Smooth muscle cell (in vitro differentiated cells): ENCODE results near the gene STARD4. TPM values are rescaled to one million over a fixed set of nuclear protein-coding genes. Genes with fewer than 3 reads are reported as not detected.

Experiments
- DNase-seq: peaks from one replicate; lab custom pipeline; 2025; ENCODE audit not compliant: unreplicated experiment; lab: John Stamatoyannopoulos, UW
- H2AFZ ChIP-seq: fragments of 200-600 bp; sonication (generic); 2 replicates; pipeline ENCODE4 v1.6.0; 2016; ENCODE audit warnings: antibody characterized with exemption, low read depth, mild to moderate bottlenecking
- H3F3A ChIP-seq: fragments of 200-600 bp; sonication (generic); 2 replicates; pipeline ENCODE4 v1.6.0; 2017; ENCODE audit warnings: antibody characterized with exemption, low read depth
- H3K27ac ChIP-seq: fragments of 200-600 bp; sonication (generic); 2 replicates; pipeline ENCODE4 v1.5.1; 2016; ENCODE audit warnings: low read depth, mild to moderate bottlenecking
- H3K27me3 ChIP-seq: fragments of 200-600 bp; sonication (generic); 2 replicates; pipeline ENCODE4 v1.6.1; 2016; ENCODE audit warnings: low read depth, mild to moderate bottlenecking
- H3K36me3 ChIP-seq: fragments of 200-600 bp; sonication (generic); 2 replicates; pipeline ENCODE4 v1.5.1; 2016; ENCODE audit warnings: low read depth
- H3K4me1 ChIP-seq: fragments of 200-600 bp; sonication (generic); 2 replicates; pipeline ENCODE4 v1.5.1; 2016; ENCODE audit warnings: low read depth
- H3K4me2 ChIP-seq: fragments of 200-600 bp; sonication (generic); 2 replicates; pipeline ENCODE4 v1.6.0; 2016; ENCODE audit warnings: mild to moderate bottlenecking
- H3K4me3 ChIP-seq: fragments of 200-600 bp; sonication (generic); 2 replicates; pipeline ENCODE4 v1.5.1; 2016; ENCODE audit warnings: mild to moderate bottlenecking
- H3K79me2 ChIP-seq: fragments of 200-600 bp; sonication (generic); 2 replicates; pipeline ENCODE4 v1.6.0; 2016; ENCODE audit warnings: low read depth, mild to moderate bottlenecking
- H3K9ac ChIP-seq: fragments of 200-600 bp; sonication (generic); 2 replicates; pipeline ENCODE4 v1.6.0; 2016; ENCODE audit warnings: low read depth
- H3K9me3 ChIP-seq: fragments of 200-600 bp; sonication (generic); replicated peaks from 2 replicates; pipeline ENCODE4 v1.5.1; 2016; ENCODE audit warnings: low read depth
- H4K20me1 ChIP-seq: fragments of 200-600 bp; sonication (generic); 2 replicates; pipeline ENCODE4 v1.6.0; 2016; ENCODE audit warnings: low read depth
- CTCF ChIP-seq: fragments of 200-600 bp; sonication (generic); IDR thresholded peaks from 2 replicates; pipeline ENCODE4 v1.5.1; 2017; ENCODE audit warnings: borderline replicate concordance, mild to moderate bottlenecking, antibody characterized with exemption; ENCODE audit not compliant: insufficient read depth, poor library complexity, severe bottlenecking
- WGBS: methylation state at CpG from one replicate; pipeline ENCODE4 v1.1.7; 2016; ENCODE audit warnings: low lambda C conversion rate; 5-methylcytosine and 5-hydroxymethylcytosine counted together
- polyA plus RNA-seq: library from polyadenylated mRNA; unstranded; fragments of >200 nt; fragmentation: Nextera tagmentation; extraction: Ambion mirVana; gene quantifications from 2 replicates; pipeline ENCODE4 v1.2.1, GENCODE V29; 2016
- total RNA-seq: library from RNA; depleted of rRNA; stranded (reverse); fragments of >200 nt; gene quantifications from 2 replicates; pipeline ENCODE4 v1.2.3, GENCODE V29; 2014

Gene STARD4
- total and polyA plus RNA-seq, 2 experiments from 2014 or later = 41.7 to 123 TPM

- Histone ChIP-seq H3K4me3 (no peak overlapping the region), H3K36me3 (peaks cover 9% of the 10 kb centered on the region), H2AFZ (no peak overlapping the region), H3K4me2 (peak overlapping the region; percentile 27), H3K79me2 (peaks cover 99% of the 10 kb centered on the region), H3K27me3 (no peaks in the 10 kb centered on the region), H3K9ac (no peak overlapping the region), H3K27ac (no peak overlapping the region), H3F3A (no peaks in the 10 kb centered on the region), H3K4me1 (peaks cover 40% of the 10 kb centered on the region), H4K20me1 (peaks cover 86% of the 10 kb centered on the region), H3K9me3 (no peaks in the 10 kb centered on the region)
- TF ChIP-seq CTCF = no peak
- no peak for DNase-seq
- WGBS = 87% methylated on average over 4 of the region's 4 CpGs
These were observed 5.1 kb downstream of the STARD4 start for GRCh38 chr5:111507276-111507675.

- DNase-seq = no peak
- H4K20me1 ChIP-seq = peaks cover 75% of the 10 kb centered on the region
- H3K4me2 ChIP-seq = no peak overlapping the region
- no peak overlapping the region for H2AFZ ChIP-seq
- no peak overlapping the region for H3K27ac ChIP-seq
- TF ChIP-seq CTCF = no peak
- H3K9ac ChIP-seq = no peak overlapping the region
- no peaks in the 10 kb centered on the region for H3F3A ChIP-seq
- WGBS = 98% methylated on average over 1 of the region's 1 CpG
- H3K36me3 ChIP-seq = peaks cover 9% of the 10 kb centered on the region
- H3K79me2 ChIP-seq = peaks cover 78% of the 10 kb centered on the region
- H3K4me3 ChIP-seq = no peak overlapping the region
- no peaks in the 10 kb centered on the region for H3K9me3 ChIP-seq
- peaks cover 26% of the 10 kb centered on the region for H3K4me1 ChIP-seq
- no peaks in the 10 kb centered on the region for H3K27me3 ChIP-seq
These were observed 7.2 kb downstream of the STARD4 start for GRCh38 chr5:111505096-111505495.

GRCh38 chr5:111502956-111503355 lies 9.4 kb downstream of the STARD4 start:
- H3K4me1 ChIP-seq = peaks cover 6% of the 10 kb centered on the region
- no peak overlapping the region for H3K4me2 ChIP-seq

More at GRCh38 chr5:111502956-111503355, 9.4 kb downstream of the STARD4 start:
- H3K36me3 ChIP-seq = peaks cover 26% of the 10 kb centered on the region
- H3F3A ChIP-seq = no peaks in the 10 kb centered on the region
- H3K4me3 ChIP-seq = no peak overlapping the region
- no peak overlapping the region for H2AFZ ChIP-seq
- no peak overlapping the region for H3K9ac ChIP-seq
- no peak for TF ChIP-seq CTCF
- H3K27me3 ChIP-seq = no peaks in the 10 kb centered on the region
- peaks cover 57% of the 10 kb centered on the region for H3K79me2 ChIP-seq
- H3K27ac ChIP-seq = peak overlapping the region; percentile 6
- H3K9me3 ChIP-seq = no peaks in the 10 kb centered on the region
- no peak for DNase-seq
- H4K20me1 ChIP-seq = peaks cover 58% of the 10 kb centered on the region
